Measurements from ENCODE around the gene TXNL4B.
"Not testable (repeated sequence)": the region's sequence is repeated elsewhere in the genome, so short reads cannot be mapped to it uniquely, and the experiment has no call there.

TXNL4B gene

GRCh38 chr16:72111657-72112451 lies 18.4 kb upstream of the TXNL4B start:
- no peak for DNase-seq

DNA sequence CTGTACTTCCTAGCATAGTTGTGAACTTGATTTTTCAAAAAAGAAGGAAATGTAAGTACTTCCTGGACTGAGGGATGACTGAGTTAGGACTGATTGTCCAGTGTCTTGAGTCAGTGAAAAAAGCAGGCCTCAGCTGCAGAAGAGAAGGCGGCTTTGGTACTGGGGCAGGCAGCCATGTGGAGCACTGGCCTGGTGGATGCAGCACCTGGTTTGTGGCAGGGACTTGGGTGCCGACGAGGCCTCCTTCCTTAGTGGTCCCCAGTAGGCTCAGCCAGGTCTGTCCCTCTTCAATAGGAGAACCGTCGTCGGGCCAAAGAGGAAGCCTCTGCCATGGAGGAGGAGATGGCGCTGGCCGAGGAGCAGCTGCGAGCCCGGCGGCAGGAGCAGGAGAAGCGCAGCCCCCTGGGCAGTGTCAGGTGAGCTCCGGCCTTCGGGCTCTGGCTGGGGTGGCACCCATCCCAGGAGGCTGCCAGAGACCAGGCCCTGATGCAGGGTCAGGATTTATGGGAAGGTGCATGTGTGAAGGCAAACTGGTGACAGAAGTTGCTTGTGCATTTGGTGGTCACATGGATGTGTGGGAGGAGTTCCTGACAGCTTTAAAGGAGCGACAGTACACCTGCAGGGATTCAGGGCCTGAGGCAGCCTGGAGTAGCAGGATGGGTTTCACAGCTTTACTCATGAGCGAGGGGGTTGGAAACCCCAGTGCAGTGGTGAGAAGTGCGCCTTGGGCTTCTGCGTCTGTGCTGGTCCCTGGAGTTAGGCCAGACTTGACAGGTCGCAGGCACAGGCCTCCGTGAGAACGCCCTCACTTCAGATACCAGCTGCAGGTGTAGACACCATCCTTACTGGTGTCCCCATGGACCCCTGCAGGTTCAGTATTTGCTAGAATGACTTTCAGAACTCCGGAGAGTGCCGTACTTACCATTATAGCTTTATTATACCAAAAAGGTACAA lies 17.5 kb upstream of the TXNL4B start:
- DNase-seq: no peak

DNA sequence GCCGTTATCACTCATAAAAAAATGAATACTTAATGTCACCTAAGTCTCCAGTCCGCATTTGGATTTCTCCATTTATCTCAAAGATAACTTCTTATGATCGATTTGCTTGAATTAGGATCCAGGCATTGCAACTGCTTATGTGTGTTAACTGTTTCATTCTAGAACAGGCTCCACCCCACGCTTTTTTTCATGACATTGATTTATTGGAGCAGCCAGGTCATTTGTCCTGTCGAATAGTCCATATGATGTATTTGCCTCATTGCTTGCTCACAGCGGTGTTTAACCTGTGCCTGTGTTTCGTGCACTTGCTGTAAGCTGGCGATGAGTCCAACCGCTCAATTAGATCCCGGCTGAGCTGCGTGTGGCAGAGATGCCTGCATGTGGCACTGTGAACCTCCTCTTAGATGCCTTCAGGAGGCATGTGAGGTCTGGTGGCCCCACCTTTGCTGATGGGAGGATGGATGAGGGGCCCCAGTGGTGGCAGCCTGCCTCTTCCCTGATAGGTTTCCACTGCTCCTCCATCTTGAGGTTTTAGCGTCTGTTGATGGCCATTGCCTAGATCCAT lies 16.6 kb upstream of the TXNL4B start:
- DNase-seq: no peak

DNA sequence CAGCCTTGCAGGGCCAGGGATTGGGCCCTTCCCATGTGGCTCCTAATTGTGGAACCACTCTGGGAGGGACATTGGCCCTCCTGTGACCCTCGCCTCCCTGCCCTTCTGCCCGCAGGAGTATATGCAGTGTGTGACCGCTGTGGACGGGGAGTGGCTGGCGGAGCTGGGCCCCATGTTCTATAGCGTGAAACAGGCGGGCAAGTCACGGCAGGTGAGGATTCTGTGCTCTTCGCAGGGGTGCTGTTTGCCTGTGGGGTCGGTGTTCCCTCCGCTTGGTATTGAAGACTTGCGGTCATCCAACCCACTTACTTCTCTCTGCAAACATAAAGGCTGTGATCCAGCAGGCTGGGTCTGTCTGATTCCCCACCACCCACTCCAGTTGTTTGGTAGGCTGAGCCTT lies 15.9 kb upstream of the TXNL4B start:
- DNase-seq: no peak

GRCh38 chr16:72108353-72109102 lies 15.1 kb upstream of the TXNL4B start:
- DNase-seq: no peak

DNA sequence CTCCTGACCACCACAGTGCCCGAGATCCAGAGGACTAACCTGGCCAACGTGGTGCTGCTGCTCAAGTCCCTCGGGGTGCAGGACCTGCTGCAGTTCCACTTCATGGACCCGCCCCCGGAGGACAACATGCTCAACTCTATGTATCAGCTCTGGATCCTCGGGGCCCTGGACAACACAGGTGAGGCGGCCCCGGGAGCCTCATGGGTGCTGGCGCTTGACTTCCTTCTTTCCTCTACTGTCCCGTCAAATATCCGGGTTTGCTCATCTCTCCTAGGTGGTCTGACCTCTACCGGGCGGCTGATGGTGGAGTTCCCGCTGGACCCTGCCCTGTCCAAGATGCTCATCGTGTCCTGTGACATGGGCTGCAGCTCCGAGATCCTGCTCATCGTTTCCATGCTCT lies 14.0 kb upstream of the TXNL4B start:
- no peak for DNase-seq

DNA sequence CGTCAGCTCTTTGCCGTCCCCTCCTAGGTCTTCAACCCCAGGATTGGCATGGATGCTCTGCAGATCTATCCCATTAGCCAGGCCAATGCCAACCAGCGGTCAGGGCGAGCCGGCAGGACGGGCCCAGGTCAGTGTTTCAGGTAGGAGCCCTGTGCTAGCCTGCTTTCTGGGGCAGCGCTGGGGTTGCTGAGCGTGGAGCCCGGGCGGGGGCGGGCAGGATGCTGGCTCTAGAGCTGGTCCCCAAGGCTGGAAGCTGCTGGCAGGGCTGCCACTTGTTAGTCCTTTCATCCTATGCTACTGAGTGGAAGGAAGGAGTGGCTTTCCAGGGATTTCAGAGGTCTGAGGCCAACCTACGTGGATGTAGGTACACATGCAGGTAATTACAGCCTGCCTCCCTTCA lies 12.6 kb upstream of the TXNL4B start:
- DNase-seq: no peak

DNA sequence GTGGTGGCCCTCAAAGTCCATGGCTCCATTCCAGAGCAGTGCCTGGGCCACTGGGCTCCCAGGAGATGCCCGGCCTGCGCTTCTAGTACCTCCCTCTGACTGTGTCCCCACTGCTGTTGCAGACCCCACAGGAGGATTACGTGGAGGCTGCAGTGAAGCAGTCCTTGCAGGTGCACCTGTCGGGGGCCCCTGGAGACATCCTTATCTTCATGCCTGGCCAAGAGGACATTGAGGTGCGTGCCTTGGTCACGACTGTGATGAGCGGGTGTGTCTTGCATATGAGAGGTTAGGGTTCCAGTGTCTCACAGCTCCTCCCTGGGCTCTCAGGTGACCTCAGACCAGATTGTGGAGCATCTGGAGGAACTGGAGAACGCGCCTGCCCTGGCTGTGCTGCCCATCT lies 11.5 kb upstream of the TXNL4B start:
- no peak for DNase-seq

DNA sequence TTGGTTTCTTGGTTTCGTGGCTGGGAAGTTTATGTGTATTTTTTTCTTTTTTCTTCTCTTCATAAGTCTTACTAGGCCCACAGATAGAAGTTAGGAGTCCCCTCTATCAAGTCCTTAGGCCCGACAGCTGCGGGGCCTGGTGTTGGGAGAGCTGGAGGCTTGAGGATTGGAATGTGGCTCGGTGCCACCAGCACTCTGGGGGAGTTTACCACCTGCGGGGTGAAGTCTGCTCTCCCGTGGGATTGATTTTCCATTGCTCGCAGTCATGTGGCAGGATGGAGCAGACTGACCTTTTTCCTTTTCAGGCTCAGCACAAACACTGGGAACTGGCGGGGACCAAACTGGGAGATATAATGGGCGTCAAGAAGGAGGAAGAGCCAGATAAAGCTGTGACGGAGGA lies 7.8 kb upstream of the TXNL4B start:
- DNase-seq: no peak

GRCh38 chr16:72099377-72099818 lies 6.0 kb upstream of the TXNL4B start:
- no peak for DNase-seq

DNA sequence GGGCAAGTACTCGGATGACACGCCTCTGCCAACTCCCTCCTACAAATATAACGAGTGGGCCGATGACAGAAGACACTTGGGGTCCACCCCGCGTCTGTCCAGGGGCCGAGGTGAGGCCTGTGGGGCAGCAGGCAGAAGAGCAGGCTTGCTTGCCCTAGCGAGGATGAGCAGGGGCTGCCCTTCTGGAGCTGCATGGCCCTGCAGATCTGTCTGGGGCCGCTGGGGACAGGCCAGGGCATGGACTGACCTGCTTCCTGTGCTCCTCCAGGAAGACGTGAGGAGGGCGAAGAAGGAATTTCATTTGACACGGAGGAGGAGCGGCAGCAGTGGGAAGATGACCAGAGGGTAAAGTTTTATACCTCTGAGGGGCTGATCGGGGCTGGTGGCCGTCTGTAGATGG lies 5.5 kb upstream of the TXNL4B start:
- no peak for DNase-seq

- no peak for DNase-seq
Observed at GRCh38 chr16:72094266-72094610, 818 bp upstream of the TXNL4B start.

GRCh38 chr16:72092832-72093447 lies 480 bp downstream of the TXNL4B start:
- DNase-seq: no peak

DNA sequence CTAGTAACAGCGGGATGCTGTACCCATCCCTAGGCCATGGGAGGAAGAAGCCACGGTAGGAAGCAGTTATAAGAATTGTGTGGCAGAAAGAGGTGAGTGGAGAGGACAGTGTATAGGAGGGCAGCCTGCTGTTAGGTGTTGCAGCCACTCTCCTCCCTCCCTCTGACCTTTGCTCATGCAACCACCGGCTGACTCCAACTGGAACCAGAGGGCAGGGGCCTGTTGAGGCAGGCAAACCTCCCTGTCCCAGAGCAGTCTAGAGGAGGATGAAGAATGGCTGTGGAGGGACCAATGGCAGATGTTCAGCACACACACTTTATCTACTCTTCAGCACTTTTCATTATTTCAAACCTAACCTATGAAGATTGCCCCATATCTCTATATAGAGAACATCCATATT lies 2.2 kb downstream of the TXNL4B start:
- no peak for DNase-seq

DNA sequence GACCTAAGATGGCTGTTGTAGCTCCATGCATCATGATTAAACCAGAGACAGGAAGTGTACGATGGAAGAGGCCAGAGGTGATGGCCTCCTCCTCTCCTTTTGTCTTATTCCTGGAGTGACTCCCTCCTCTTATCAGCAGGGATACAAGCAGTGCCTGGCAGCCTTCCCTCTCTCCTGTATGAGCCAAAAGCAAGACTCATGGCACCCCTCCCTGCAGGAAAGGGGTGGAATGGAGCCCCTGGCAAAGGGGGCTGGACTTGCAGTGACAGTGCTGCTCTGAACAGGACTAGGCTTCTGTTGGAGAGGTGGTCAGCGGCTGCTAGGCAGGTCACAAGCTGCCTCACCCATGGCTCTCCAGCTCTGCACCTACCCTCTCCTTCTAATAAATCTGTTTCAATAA lies 8.4 kb downstream of the TXNL4B start:
- DNase-seq: no peak

GRCh38 chr16:72084445-72084844 lies 9.0 kb downstream of the TXNL4B start:
- no peak for DNase-seq

GRCh38 chr16:72083778-72084404 lies 9.5 kb downstream of the TXNL4B start:
- no peak for DNase-seq

DNA sequence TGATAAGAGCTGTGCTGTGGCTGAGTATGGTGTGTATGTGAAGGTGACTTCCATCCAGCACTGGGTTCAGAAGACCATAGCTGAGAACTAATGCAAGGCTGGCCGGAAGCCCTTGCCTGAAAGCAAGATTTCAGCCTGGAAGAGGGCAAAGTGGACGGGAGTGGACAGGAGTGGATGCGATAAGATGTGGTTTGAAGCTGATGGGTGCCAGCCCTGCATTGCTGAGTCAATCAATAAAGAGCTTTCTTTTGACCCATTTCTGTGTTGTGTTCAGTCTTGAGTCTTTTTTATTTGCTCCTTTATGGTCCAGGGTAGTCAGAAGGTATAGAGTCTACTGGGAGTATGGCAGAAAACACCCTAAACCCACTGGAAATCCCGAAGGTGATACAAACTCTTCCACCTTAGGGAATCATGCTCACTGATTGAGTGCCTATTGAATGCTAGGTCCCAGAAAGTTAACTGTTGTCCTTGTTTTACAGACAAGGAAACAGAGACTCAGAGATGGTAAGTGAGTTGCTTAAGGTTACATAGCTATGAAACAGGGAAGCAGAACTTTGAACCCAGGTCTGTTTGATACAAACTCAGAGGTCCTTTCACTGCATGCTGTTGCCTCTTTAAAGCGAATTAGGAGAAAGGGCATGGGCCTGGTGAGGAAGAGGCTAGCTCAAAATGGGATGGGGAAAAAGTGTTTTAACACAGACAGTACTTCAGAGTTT lies 16.3 kb downstream of the TXNL4B start:
- DNase-seq: not testable (repeated sequence)

- not testable (repeated sequence) for DNase-seq
Observed at GRCh38 chr16:72075067-72075466, 18.4 kb downstream of the TXNL4B start.

DNA sequence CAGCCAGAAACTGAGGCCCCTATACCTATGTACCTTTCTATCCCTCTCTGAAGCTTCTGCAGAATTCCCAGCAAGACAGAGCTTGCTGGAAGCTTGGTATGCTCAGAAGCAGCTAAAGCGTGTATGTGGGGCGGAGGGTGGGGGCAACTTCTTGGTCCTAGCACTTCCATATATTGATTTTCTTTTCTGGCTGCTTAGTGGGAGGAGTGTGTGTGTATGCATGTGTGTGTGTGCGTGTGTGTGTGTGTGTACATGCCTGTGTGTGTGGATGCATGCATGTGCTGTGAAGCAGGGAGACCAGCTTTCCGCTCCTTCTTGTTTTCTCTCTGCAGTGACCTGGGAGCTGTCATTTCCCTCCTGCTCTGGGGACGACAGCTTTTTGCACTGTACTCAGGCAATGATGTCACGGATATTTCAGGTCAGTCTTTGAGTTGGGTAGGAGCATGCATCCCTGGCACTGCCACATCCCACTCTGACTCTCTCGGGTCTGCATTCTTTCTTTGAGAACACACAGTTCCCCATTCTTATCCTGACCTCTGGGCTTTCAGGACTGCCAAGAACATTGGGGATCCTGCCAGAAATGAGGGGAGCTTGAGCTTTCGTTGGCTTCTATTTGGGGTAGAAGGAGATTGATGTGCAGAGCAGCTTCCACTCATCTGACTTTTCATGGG lies 19.7 kb downstream of the TXNL4B start:
- DNase-seq: no peak

All from left hindlimb (tissue), 1 donor.